Measurements from ENCODE around the gene CACNA1C.
"Not testable (repeated sequence)": the region's sequence is repeated elsewhere in the genome, so short reads cannot be mapped to it uniquely, and the experiment has no call there.

CACNA1C gene

DNA sequence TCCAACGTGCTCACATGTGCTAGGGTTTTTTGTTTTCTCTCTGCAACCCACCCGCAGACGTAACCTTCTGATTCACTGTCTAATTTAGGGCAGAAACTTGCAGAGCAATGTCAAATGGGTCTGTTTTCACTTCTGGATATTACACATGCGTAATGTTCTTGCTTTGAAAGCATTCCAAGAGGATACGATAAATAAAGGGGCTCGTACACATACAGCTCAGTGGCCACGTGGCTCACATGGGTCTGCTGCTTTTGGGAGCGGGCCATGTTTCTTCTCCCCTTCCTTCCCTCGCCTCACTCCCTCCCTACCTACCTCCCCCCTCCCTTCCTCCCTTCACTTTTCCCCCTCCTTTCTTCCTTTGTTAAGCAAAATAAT is 23.4 kb downstream of the CACNA1C start:
- DNase-seq (ENCODE audit: low spot score) = peak; percentile 35

DNA sequence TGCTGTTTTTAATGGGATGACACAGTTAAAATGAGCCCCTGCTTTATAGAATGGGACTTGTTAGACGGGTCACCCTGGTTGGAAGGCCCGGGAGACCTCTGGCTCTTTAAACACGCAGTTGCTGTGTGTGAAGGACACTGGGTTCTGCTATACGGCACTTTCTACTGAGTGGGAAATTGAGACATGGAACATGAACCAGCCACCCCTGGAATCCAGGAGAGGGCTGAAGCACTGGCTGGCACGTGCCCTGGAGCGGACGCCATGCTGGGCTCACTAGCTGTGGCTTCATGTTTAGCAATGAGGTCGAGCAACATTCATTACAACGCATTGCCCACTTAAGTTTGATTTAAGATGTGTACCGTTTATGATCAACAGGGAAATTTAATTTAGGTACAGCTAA is 23.9 kb downstream of the CACNA1C start:
- no peak for DNase-seq (ENCODE audit: low spot score)

DNA sequence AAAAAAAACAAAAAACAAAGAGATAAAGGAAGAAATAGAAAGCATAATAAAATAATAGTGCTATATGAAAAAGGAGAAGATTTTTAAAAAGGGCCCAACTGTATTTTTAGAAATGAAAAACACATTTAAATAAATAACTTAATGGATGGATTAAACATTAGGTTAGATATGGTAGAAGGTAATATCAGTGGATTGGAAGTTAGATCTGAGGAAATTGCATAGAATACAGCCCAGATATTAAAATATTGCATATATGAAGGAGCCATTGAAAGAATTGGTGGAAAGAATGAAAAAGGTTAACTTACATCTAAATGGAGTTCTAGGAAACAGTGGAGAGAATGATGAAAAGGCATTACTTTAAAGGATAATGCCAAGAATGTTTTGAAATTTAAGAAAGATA is 27.8 kb downstream of the CACNA1C start:
- no peak for DNase-seq (ENCODE audit: low spot score)

DNA sequence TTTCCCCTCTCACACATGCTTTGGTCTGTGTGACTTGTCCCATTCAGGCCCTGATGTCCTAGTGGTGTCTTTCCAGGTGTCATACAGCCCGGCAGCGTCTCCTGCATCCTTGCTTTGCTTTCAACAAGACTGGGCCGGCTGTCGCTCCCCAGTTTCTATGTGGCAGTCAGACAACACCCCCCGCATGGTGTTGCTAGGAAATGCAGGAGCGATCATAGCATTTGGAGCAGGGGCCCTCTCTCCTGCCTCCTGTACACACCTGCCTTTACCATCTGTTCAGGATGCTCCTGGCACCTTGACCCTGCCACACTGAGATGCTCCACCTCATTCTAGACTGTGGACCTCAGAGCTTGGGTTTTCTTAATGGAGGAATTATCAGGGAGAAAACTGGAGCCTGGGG is 29.5 kb downstream of the CACNA1C start:
- no peak for DNase-seq (ENCODE audit: low spot score)

DNA sequence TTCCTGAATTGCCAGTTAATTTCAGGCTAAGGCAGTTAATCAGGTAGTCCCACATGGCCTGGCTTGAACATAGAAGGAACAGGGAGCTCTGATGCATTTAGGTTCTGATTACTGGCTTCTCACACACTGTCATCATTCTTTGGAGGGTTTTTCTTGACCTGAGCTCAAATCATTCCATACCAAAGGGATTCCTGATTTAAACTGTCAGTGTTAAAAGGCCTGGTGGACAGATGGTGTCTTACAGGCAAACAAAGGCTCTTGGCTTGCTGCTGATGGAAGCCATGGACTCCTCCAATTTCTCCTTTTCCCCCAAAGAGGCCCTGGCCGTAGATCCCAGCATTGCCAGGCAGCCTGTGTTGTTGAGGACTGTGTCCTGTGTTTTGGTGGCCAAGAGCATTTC is 30.2 kb downstream of the CACNA1C start:
- DNase-seq (ENCODE audit: low spot score) = no peak

DNA sequence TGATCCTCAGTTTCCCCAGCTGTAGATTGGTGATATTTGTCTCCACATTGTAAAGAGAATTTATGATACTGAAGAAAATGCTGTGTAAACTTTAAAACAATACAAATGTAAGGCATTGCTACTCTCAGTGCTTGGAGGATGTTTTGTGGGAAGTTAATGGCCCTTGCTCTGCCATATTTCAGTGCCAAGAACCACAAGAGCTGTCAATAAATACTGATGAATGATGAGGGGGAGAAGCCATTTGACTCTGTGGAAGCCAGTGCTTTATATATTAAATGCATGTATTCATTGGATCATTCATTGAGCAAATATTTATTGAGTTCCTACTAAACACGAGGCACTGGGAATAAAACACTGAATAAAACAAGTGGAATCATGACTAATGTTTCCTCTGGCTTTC is 30.8 kb downstream of the CACNA1C start:
- no peak for DNase-seq (ENCODE audit: low spot score)

DNA sequence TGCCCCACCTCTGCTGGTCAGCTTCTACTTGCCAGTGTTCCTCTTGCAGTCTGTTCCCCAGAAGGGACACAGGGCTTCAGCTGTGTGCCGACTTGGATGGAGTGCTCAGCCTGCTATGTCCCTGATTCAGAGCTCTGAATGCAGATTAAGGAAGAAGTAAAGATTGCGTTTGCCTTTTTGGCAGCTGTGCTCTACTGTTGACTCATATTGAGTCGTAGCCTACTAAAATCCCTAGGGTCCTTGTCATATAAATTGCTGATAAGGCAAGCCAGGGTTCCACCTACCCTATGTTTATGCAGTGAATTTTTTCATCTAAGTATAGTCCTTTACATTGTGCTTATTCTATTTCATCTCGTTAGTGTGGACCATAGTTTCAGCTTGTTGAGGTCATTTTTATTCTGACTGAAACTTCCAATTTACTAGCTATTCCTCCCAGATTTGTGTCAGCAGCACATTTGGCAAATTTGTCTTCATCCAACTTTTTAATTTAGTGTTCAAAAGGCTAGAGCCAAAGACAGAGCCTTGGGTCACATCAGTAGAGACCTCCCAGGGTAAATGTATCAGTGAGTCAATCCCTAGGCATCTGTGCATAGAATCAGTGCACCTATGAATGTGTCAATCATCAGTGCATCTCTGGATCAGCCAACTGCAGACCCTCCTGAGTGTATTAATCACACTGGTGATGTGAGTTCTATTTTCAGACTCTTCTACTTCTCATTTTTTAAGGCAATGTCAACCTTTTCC is 31.9 kb downstream of the CACNA1C start:
- DNase-seq (ENCODE audit: low spot score) = peak; percentile 55

DNA sequence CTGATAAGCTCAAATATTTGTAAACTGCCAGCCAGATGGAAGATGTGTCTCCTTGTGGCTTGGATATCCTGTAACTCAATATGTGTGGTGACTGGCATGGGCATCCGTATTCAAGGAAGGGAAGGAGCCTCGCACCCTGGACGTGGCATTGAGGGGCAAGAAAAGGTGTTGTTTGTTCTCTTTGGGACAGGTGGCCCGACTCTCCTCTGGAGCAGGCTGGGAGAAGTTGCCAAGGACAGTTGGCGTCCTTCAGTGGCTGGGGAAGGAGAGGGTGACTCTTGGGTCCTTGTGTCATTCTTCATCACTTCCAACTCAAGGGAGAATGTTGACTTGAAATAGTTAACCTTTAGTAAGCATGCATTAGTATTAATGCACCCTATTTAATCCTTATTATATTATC is 39.6 kb downstream of the CACNA1C start:
- DNase-seq (ENCODE audit: low spot score) = no peak

DNA sequence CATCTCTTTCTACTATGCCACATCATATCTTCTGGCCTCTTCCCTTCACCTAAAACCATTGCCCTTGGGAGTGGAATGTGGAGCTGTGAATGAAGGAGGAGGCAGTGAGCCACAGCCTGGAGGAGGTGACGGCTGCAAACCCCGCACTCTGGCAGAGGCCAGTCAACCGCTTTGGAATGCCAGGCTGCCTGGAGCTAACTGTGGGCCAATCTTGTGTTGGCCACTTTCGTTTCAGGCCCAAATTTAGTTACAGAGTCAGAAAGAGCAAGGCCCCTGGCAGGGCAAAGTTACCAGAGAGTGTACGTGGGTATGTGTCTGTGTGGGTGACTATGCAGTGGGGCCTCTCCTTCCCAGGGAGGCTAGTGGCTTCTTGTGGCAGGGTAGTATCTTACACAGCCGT is 40.1 kb downstream of the CACNA1C start:
- DNase-seq (ENCODE audit: low spot score) = peak; percentile 69

DNA sequence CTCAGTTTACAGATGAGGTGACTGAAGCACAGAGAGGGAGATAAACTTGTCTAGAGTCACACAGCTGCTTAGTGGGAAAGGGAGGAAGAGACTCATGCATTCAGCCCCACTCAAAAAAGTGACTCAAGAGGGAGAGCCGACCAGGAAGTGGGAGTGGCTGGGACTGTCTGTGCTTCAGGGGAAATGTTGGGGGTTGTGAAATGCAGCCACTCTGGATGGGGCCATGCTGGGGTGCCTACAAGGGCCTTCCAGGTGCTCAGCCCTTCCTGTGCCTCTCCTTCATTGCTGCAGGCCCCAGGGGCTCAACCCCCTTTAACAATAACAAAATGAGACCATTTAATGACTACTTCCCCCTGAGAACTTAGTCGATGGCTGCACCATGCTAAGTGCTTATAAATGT is 41.8 kb downstream of the CACNA1C start:
- no peak for DNase-seq (ENCODE audit: low spot score)

DNA sequence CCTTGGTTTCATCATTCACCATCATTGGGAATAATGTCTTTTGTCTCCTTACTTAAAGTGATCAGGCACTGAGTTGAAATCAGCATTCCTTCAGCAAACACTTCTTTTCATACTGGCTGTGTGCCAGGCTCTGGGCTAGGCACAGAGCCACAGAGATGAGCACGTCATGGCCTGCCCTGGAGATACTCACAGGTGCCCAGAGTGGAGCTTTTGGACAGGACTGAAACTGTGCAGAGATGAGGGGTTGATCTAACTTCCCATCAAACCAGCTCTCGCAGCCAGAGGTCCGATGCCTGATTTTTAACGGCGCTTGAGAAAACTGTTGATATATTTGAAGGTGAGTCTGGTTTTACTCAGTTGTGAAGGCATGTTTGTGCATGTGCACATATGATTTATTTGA is 43.1 kb downstream of the CACNA1C start:
- no peak for DNase-seq (ENCODE audit: low spot score)

DNA sequence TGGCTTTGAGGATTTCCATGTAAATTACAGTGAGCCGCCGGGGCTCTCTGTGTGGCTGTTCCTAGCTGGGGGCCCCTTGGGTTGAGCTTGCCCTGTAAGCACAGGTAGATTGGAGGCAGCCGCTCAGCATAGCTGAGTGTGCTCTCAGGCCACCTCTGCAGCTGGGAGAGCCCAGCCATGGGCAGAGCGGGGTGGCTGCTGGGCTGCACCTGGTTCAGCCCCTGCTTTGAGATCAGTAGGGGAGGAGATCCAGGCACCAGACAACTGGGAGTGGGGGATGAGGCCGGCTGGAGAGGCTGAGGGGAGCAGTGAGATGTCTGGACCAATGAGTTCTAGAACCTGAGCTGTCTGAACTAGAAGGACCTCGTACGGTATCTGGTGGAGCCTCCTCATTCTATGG is 44.8 kb downstream of the CACNA1C start:
- DNase-seq (ENCODE audit: low spot score) = no peak

DNA sequence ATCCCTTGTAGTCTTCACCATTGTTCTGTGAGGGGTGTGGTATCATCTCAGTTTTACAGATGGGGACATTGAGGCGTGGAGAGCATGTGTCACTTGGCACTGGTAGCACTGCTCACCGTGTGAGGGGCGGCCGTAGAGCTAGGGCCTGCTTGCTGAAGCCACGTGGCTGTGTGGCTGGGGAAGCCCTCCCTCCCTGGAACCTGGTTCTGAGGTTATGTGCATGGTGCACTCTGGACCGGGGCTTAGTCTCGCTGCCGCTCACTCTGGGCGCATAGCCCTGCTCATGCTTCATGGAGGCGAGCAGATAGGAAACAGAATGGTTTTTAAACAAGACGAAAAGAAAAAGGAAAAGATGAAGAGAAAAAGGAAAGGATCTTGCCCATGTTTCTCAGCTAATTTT is 46.1 kb downstream of the CACNA1C start:
- no peak for DNase-seq (ENCODE audit: low spot score)

DNA sequence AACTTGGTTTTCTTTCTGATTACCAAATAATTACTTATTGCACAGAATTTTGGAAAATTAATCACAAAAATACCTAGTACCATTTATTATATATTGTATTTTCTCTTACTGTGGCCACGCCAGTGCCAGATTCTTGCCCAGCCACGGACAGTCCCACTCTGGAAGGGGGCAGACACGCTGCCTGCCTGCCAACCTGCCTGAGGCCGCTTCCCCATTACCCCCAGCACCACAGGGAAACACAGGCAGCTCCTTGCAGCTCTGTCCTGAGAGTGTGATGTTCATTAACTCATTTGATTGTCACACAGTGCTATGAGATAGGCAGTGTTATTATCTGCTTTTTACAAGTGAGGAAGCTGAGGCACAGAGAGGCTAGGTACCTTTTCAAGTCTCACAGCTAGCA is 46.8 kb downstream of the CACNA1C start:
- DNase-seq (ENCODE audit: low spot score) = no peak

DNA sequence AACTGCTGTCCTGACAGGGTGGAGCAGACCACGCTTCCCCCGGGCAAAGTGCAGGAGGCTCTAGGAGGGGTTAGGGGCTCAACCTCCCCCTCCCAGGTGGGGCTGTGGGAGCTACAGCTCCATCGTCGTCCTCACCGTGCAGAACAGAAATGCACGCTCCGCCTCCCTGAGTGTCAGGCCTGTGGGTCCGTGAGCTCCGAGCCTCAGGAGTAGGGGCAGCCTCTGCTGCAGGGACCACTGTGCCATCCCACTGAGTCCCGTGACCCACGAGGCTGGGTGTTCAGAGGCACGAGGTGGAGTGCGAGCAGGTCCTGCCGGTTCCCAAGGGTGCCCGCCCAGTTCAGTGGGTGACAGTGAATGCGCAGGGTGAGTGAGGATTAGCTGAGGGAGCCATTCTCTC is 48.6 kb downstream of the CACNA1C start:
- no peak for DNase-seq (ENCODE audit: low spot score)

DNA sequence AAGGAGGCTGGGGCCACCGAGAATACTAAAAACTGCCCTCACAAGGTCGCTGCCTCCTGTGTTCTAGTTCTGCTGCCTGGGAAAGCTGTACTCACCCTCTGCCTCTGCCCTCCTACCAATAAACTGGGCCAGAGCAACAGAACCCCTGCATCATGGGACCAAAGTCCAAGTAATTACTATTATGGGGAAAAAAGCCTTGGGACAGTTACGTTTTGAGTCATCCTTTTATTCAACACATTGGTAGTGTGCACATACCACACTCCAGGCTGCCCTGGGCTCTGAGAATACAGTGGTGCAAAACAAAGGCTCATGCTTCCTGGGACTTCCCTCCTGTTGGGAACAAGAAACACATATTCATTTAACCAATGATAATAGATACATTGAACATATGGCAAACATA is 49.0 kb downstream of the CACNA1C start:
- peak; percentile 75 for DNase-seq (ENCODE audit: low spot score)

DNA sequence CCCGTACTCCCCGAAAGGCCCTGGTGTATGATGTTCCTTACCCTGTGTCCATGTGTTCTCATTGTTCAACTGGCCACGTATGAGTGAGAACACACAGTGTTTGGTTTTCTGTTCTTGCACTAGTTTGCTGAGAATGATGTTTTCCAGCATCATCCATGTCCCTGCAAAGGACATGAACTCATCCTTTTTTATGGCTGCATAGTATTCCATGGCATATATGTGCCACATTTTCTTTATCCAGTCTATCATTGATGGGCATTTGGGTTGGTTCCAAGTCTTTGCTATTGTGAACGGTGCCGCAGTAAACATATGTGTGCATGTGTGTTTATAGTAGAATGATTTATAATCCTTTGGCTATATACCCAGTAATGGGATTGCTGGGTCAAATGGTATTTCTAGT is 49.9 kb downstream of the CACNA1C start:
- DNase-seq (ENCODE audit: low spot score) = not testable (repeated sequence)

DNA sequence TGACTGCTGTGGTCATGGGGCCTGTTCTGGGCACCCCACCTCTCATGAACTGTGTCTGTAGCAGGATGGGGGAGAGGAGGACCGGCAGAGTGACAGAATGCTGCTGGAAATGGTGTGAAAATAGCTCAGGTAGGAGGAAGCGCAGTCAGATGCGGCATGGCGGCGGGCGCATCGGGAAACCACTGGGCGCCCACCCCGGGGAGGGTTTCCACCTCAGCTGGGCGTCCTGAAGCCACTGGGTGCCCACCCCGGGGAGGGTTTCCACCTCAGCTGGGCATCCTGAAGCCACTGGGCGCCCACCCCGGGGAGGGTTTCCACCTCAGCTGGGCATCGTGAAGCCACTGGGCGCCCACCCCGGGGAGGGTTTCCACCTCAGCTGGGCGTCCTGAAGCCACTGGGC is 52.6 kb downstream of the CACNA1C start:
- not testable (repeated sequence) for DNase-seq (ENCODE audit: low spot score)

DNA sequence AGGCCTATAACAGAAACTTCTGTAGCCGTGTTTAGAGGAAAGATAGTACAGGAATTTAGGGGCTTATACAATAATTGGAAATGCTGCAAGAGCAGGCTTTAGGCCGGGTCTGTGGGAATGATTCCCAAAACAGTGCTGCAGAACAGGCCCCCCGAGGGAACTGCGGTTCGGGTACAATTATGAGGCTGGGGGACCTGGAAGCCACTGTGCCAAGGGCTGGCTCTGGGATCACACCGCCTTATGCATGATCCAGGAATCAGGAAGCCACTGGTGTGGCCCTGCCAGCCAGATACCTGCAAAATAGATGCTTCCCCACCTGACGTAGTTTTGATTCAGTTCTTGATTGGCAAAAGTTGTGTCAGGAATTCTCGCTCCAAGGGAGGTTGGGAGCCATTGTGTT is 55.4 kb downstream of the CACNA1C start:
- DNase-seq (ENCODE audit: low spot score) = no peak

DNA sequence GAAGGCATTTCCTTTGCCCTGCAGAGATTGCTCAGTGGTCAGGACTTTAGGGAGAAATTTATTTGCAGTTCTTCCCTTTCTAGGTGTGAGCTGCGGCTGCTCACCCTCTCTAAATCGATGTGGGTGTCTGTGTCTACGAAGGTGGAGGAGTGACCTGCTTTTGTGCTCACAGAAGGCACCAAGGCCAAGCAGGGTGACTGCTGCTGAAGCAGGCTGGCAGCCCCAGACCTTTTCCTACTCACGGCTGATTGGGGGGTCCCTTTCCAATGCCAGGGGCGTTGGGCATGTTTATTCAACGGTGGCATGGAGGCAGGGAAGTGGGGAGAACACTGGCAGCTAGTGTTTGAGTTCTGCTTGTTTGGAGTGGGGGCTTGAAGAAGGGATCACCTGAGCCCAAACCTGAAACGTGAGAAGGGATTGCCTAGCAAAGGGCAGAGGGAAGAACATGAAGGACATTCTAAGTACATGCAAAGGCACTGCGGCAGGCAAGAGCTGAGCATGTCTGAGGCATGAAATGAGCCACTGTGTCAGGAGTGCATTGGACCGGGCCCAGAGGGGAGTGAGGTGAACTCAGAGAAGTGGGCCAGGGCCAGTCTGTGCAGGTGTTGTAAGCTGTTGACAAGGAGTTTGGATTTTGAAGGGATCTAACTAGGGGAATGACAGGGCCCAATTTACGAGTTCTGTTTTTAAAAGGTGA is 56.3 kb downstream of the CACNA1C start:
- DNase-seq (ENCODE audit: low spot score) = no peak

DNA sequence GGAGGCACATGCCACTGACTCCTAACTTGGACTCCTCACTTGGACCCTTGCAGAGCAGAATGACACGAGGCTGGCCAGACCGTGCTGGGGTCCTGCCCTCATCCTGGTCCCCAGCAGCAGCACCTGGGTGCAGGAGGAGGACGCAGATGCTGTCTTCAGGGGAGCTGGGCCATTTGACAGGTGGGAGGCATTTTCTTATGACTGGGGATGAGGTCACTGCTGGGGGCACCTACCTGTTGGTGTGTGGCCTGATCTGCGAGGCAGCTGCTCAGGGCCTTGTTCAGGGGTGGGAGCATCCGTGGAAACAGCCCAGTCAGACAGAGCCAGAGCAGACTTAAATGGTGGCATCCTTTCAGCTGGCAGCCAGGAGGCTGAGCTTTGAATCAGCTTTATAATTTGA is 57.3 kb downstream of the CACNA1C start:
- no peak for DNase-seq (ENCODE audit: low spot score)

DNA sequence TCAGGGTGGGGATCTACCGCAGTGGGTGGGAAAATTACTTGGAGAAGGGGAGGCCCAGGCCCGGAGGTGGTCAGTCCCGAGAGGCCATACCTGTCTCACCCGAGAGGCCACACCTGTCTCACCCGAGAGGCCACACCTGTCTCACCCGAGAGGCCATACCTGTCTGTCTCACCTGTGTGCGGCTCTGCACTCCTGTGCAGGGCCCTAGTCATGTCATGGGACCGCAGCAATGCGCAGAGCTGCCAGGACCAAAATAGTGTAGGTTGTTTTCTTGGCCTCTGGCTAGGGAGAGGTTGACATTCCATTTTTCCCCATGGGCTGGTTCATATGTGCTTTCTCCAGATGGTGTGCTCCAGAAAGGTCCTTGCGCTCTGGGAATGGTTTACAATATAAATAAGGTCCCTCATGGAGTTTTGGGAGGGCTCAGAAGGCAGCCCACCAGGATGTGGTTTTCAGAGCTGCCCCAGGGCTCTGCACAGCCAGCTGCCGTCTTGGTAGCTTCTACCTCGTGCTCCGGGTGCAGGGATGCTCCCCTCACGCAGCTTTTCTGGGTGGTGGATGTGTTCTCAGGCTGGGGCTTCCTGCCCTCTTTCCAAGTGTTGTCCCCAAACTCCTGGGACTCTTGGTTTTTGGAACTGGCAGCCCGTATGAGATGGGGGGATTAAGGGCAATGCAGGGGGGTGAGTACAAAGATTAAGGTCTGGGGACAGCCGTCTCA is 58.2 kb downstream of the CACNA1C start:
- no peak for DNase-seq (ENCODE audit: low spot score)

DNA sequence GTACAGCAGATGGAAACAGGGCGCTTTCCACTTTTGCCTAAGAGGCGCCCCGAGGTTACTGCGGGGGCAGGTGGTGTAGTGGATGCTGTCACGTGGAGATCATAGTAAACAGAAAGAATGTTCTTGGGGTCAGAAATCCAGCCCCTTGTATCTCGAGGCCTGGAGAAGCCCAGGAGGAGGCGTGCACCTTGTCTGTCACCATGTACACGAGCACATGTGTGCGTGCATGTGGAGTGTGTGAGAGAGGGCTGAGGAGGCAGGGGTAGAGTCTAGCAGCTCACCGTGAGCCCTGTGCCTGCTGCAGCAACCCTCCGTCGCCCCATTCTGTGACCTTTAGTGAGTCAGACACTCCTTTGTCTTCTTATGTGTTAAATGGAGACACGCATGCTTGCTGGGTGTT is 59.0 kb downstream of the CACNA1C start:
- no peak for DNase-seq (ENCODE audit: low spot score)
